Subcutaneous abdominal adipose tissue (tissue), 5 donors: Measurements from ENCODE around the gene ITIH6.
"Not testable (repeated sequence)": the region's sequence is repeated elsewhere in the genome, so short reads cannot be mapped to it uniquely, and the experiment has no call there.

Experiments used
- H3K27ac ChIP-seq: one replicate; pipeline ENCODE4 v1.7.0; 2013; ENCODE audit warnings: low read depth, mild to moderate bottlenecking, inconsistent platforms, low read length, moderate library complexity
- H3K27me3 ChIP-seq, 5 donors: one replicate each; pipeline ENCODE4 v1.7.0; 2013; ENCODE audit warnings: low read length in 5 of 5, inconsistent platforms in 1 of 5; ENCODE audit not compliant: control insufficient read depth in 5 of 5, insufficient read depth in 4 of 5
- H3K36me3 ChIP-seq, 5 donors: one replicate each; pipeline ENCODE4 v1.7.0; 2013; ENCODE audit warnings: low read length in 5 of 5; ENCODE audit not compliant: control insufficient read depth in 5 of 5, insufficient read depth in 5 of 5
- H3K4me1 ChIP-seq, 5 donors: one replicate each; pipeline ENCODE4 v1.7.0; 2013; ENCODE audit warnings: low read length in 5 of 5, mild to moderate bottlenecking in 3 of 5, moderate library complexity in 1 of 5; ENCODE audit not compliant: control insufficient read depth in 5 of 5, insufficient read depth in 5 of 5
- H3K4me3 ChIP-seq, 5 donors: one replicate each; pipeline ENCODE4 v1.7.0; 2013; ENCODE audit warnings: low read length in 5 of 5, low read depth in 1 of 5
- H3K9ac ChIP-seq, 5 donors: one replicate each; pipeline ENCODE4 v1.7.0; 2013; ENCODE audit warnings: low read length in 5 of 5, mild to moderate bottlenecking in 4 of 5, moderate library complexity in 3 of 5
- H3K9me3 ChIP-seq, 5 donors: one replicate each; pipeline ENCODE4 v1.7.0; 2013; ENCODE audit warnings: low read length in 5 of 5; ENCODE audit not compliant: control insufficient read depth in 5 of 5
- donor health status: healthy.
- donor health status: healthy.
- donor health status: healthy.
- donor health status: healthy.
- donor health status: healthy.

ITIH6 gene

GRCh38 chrX:54798137-54798536 lies at the start of gene ITIH6:
Gene ITIH6 (minus strand): TSS chrX:54798255. CDS start chrX:54798210, 45 bp downstream.
- Histone ChIP-seq H3K9ac (no peak within 1 kb of the TSS), H3K27me3 (peaks cover 0 to 9% (median 0%) of the 10 kb centered on the region in 5 donors), H3K4me1 (no peaks in the 10 kb centered on the region), H3K36me3 (no peaks in the 10 kb centered on the region), H3K4me3 (no peak within 1 kb of the TSS), H3K27ac (no peak within 1 kb of the TSS), H3K9me3 (peaks cover 0 to 3% (median 0%) of the 10 kb centered on the region in 5 donors)

- not testable (repeated sequence) for H3K27ac ChIP-seq, H3K9me3 ChIP-seq, H3K4me3 ChIP-seq, H3K9ac ChIP-seq, H3K36me3 ChIP-seq, H3K4me1 ChIP-seq, H3K27me3 ChIP-seq
Observed at GRCh38 chrX:54847700-54848099, 49.6 kb upstream of the ITIH6 start.

- no peak overlapping the region for H3K27ac ChIP-seq
- H3K36me3 ChIP-seq: no peaks in the 10 kb centered on the region
- peaks cover 0 to 2% (median 0%) of the 10 kb centered on the region in 5 donors for H3K9me3 ChIP-seq
- no peak overlapping the region for H3K4me3 ChIP-seq
- H3K9ac ChIP-seq: no peak overlapping the region
- H3K27me3 ChIP-seq: peaks cover 5 to 18% (median 15%) of the 10 kb centered on the region in 5 donors
- H3K4me1 ChIP-seq: no peaks in the 10 kb centered on the region
Observed at GRCh38 chrX:54843050-54843449, 45.0 kb upstream of the ITIH6 start.

- Histone ChIP-seq H3K27me3 (peaks cover 5 to 18% (median 15%) of the 10 kb centered on the region in 5 donors), H3K4me3 (no peak overlapping the region), H3K27ac (no peak overlapping the region), H3K4me1 (no peaks in the 10 kb centered on the region), H3K9me3 (peaks cover 0 to under 1% (median 0%) of the 10 kb centered on the region in 5 donors), H3K36me3 (no peaks in the 10 kb centered on the region), H3K9ac (no peak overlapping the region)
Observed at GRCh38 chrX:54842607-54843006, 44.6 kb upstream of the ITIH6 start.

- H3K4me1 ChIP-seq, H3K36me3 ChIP-seq, H3K9ac ChIP-seq, H3K9me3 ChIP-seq, H3K4me3 ChIP-seq, H3K27ac ChIP-seq: not testable (repeated sequence)
- peaks cover 5 to 18% (median 15%) of the 10 kb centered on the region in 5 donors for H3K27me3 ChIP-seq
Observed at GRCh38 chrX:54841184-54841874, 43.3 kb upstream of the ITIH6 start.

GRCh38 chrX:54838583-54838982 lies 40.5 kb upstream of the ITIH6 start:
- Histone ChIP-seq H3K4me1 (no peaks in the 10 kb centered on the region), H3K27ac (no peak overlapping the region), H3K36me3 (no peaks in the 10 kb centered on the region), H3K9ac (no peak overlapping the region), H3K27me3 (peaks cover 5 to 18% (median 15%) of the 10 kb centered on the region in 5 donors), H3K4me3 (no peak overlapping the region), H3K9me3 (peaks cover 0 to 3% (median 0%) of the 10 kb centered on the region in 5 donors)

GRCh38 chrX:54826598-54826997 lies 28.5 kb upstream of the ITIH6 start:
- no peaks in the 10 kb centered on the region for H3K9me3 ChIP-seq
- no peak overlapping the region for H3K4me3 ChIP-seq
- no peaks in the 10 kb centered on the region for H3K36me3 ChIP-seq
- H3K27ac ChIP-seq: no peak overlapping the region
- H3K4me1 ChIP-seq: no peaks in the 10 kb centered on the region
- H3K27me3 ChIP-seq: peaks cover 0 to 8% (median 3%) of the 10 kb centered on the region in 5 donors
- H3K9ac ChIP-seq: no peak overlapping the region

- no peak overlapping the region for H3K9ac ChIP-seq
- H3K27me3 ChIP-seq: peaks cover 0 to 13% (median 10%) of the 10 kb centered on the region in 5 donors
- H3K9me3 ChIP-seq: no peaks in the 10 kb centered on the region
- H3K4me1 ChIP-seq: no peaks in the 10 kb centered on the region
- no peak overlapping the region for H3K4me3 ChIP-seq
- H3K27ac ChIP-seq: no peak overlapping the region
- no peaks in the 10 kb centered on the region for H3K36me3 ChIP-seq
Observed at GRCh38 chrX:54825716-54826438, 27.8 kb upstream of the ITIH6 start.

GRCh38 chrX:54824722-54825121 lies 26.7 kb upstream of the ITIH6 start:
- H3K9me3 ChIP-seq: no peaks in the 10 kb centered on the region
- H3K27me3 ChIP-seq: peaks cover 0 to 14% (median 11%) of the 10 kb centered on the region in 5 donors
- H3K4me3 ChIP-seq: no peak overlapping the region
- H3K4me1 ChIP-seq: no peaks in the 10 kb centered on the region
- H3K27ac ChIP-seq: no peak overlapping the region
- no peak overlapping the region for H3K9ac ChIP-seq
- H3K36me3 ChIP-seq: no peaks in the 10 kb centered on the region

GRCh38 chrX:54824195-54824594 lies 26.1 kb upstream of the ITIH6 start:
- Histone ChIP-seq H3K4me1 (no peaks in the 10 kb centered on the region), H3K9me3 (no peaks in the 10 kb centered on the region), H3K27ac (no peak overlapping the region), H3K9ac (no peak overlapping the region), H3K27me3 (peaks cover 0 to 14% (median 11%) of the 10 kb centered on the region in 5 donors), H3K4me3 (no peak overlapping the region), H3K36me3 (no peaks in the 10 kb centered on the region)
